Anterior cingulate cortex (tissue), 58 donors: ENCODE results near the gene MLYCD.
A peak's percentile ranks its signal among the peaks of the same experiment; 100 is the strongest.

Experiments used
- DNase-seq, 58 donors: peaks; one replicate each; lab custom pipeline; 2025; lab: John Stamatoyannopoulos, UW

The MLYCD gene

DNA sequence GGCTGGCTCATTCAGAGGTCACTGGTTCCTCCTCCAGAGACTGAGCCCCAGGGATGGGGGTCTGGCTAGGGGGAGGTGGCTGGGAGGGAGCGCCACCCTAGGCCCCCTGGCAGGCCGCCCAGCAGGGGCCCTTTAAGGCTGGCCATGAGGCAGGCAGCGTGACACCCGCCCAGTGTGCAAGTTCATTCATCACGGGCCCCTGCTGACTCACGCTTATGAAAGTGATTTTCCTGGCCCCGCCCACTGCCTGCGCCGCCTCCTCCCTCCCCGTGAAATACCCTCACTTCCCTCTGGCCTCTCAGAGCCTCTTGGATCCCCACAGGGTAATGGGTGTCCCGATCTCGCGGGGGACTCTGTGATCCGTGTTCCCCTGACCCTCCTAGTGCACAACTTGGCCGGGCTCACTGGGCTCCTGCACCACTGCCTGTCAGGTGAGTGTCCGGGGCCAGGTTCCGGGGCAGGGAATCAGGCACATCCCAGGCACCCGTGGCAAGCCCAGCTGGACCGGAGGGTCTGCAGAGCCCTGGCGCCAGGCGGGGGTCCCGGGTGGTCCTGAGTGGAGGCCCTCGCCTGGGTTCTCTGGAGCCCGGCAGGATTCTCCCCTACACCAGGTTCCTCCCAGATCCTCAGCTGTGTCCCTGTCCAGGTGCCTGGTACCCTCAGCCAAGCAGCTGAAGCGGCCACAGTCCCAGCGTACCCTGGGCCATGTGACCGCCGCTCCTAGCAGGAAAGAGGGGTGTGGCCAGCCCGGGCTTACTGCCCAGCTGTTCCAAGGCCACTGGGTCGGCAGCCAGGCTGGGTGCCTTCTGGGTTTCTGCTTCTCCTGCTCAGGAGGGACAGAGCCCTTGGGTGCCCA lies 54.3 kb downstream of the MLYCD start, which contains the start of gene OSGIN1:
TSS of gene OSGIN1 (plus strand) at position 301 of the 856 bp plus-strand sequence. CDS start 4,432 bp downstream, outside the sequence.
- DNase-seq: peak in 57 of 58 donors; percentile 23 to 95 (median 67)

DNA sequence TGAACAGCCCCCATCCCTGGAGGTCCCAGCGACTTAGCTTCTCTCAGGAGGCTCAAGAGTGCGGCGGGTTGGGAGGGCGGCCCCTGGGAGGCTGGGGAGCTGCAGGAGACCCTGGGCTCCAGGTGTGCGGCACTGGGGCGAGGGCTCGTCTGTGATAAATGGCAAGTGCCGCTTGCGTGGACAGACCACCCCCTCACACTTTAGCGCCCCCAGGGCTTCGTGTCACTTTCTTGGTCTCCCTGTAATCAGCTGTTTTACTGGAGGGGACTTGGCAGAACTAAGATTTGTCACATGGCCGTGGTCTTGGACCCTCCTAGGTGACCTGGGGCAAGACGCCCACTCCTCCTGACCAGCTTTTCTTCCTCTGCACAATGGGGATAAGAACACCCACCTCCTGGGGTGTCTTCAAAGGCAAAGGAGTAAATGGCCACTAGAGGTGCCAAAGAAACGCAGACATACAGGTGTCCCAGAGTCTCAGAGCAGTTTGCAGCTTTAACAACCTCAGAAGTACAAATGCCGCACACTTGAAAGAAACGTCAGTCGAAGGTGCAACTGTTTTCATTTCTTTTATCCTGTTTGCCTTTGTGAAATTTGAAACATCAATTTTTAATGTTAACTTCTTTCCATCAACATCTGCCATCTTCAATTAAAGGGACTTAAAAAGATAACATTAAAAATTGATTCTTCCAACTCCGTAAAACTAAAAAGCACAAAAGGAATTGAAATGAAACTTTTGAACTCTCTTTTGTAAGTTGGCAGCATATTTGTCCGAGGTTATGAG lies 55.1 kb downstream of the MLYCD start:
- no peak for DNase-seq

GRCh38 chr16:83954577-83955016 lies 55.7 kb downstream of the MLYCD start:
- no peak for DNase-seq

- peak in 1 of 58 donors; percentile 34 for DNase-seq
Measured at GRCh38 chr16:83955218-83956130, 56.6 kb downstream of the MLYCD start.

GRCh38 chr16:83956336-83957289 lies 57.7 kb downstream of the MLYCD start:
- DNase-seq: peak in 53 of 58 donors; percentile 10 to 86 (median 54)

- DNase-seq: no peak
Measured at GRCh38 chr16:83957296-83957855, 58.5 kb downstream of the MLYCD start.

DNA sequence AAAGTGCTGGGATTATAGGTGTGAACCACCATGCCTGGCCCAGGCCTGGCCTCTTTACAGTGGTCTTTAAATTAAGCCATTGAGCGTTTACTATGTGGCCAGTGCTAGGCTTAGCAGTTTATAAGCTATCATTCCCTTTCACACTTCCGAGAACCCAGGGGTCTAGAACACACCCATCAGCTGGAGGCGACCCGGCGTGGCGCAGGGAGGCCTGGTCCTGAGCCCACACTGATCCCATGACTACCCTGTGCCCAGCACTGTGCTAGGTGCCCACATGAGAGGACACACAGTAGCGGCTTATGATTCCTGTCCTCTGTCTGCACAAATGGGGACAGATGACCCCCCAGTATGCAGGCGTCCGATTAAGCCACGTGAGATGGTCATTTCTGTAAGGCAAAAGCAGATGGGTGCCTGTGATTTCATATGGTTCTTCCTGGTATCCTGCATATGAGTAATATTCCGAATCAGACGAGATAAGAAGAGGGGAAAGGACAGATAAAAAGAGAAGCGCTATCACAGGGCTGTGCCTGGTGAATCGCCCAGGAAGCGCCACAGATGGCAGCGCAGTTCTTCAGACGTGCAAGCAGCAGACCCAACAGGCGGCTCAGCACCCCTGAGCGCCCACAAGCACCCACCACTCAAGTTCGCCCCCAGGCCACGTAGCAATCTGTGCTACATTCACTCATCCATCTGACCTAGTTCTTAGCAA lies 59.4 kb downstream of the MLYCD start:
- no peak for DNase-seq

DNA sequence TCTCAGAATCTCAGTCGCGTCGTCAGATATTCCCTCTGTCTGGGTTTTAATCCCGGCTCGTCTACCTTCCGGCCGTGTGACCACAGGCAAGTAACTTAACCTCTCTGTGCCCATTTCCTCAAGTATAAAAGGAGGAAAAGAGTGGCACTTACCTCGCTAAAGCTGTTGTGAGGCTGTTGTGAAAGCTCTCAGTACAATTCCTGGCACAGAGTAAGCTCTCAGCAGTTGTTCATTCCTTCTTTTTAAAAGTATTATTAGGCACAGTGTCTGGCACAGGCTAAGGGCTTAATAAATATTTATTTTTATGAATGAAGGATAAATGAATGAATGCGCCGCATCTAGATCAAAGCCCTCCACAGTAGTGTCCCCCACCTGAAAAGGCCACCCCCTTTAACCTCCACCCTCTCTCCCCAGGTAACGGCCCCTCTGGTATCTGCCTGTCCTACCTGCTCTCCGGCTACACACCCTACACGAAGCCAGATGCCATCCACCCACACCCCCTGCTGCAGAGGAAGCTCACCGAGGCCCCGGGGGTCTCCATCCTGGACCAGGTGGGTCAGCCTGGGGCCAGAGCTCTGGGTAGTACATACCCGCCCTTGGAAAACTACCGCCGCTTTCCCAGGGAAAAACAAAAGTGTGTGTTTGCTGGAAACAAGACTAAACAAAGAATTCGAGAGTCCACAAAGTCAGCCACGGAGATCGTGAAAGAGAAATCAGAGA lies 60.1 kb downstream of the MLYCD start:
- DNase-seq: no peak

GRCh38 chr16:83959656-83960434 lies 60.9 kb downstream of the MLYCD start:
- no peak for DNase-seq

GRCh38 chr16:83960521-83961249 lies 61.8 kb downstream of the MLYCD start:
- no peak for DNase-seq

GRCh38 chr16:83961591-83961990 lies 62.7 kb downstream of the MLYCD start:
- no peak for DNase-seq

DNA sequence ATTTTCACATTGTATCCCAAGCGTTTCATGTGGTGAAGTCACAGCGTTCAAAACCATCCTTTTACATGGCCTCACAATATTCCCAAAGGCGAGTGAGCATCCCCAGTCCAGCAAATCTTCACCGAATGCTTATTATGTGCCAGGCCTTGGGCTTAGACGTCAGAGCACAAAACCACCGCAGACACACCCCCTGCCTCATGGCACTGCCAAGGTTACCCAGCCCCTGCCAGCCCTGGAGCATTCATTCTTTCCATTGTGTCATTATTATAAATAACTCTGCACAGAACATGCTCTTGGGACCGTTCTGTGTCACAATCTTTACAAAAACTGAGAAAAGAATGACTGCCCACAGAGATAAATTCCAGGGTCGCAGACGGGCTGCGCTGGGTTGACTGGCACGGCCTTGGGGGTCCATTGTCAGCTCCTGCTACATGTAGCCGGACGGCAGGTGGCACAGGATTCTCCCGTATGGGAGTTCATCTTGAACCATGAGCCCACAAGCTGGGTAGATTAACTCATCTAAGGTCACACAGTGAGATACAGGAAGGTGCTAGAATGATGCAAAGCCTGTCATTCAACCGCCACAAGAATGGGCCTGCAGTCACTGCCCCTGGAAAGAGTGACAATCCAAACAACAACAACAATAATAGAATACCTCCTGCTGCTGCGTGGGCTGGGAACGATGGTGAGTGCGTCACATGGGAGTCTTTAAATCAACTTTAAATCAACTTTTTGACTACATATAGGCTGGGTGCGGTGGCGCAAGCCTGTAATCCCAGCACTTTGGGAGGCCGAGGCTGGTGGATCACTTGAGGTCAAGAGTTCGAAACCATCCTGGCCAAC lies 64.6 kb downstream of the MLYCD start:
- no peak for DNase-seq

DNA sequence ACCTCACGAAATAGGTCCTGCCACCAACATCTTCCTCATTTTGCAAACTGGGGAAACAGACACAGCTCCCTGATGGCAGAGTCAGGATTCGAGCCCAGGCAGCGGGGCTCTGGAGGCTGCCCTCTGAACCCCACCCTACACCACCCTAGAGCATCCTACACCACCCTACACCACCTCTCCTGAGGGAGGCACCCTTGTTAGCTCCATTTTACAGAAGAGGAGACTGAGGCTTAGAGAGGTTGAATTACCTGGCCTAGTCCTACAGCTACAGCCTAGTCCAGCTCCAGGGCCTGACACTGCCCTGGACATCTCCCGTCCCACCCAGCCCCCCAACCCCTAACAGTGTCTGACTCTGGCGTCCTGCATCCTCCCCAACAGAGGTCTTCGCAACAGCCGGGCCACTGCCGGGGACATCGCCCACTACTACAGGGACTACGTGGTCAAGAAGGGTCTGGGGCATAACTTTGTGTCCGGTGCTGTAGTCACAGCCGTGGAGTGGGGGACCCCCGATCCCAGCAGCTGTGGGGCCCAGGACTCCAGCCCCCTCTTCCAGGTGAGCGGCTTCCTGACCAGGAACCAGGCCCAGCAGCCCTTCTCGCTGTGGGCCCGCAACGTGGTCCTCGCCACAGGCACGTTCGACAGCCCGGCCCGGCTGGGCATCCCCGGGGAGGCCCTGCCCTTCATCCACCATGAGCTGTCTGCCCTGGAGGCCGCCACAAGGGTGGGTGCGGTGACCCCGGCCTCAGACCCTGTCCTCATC lies 65.9 kb downstream of the MLYCD start:
- DNase-seq: no peak

DNA sequence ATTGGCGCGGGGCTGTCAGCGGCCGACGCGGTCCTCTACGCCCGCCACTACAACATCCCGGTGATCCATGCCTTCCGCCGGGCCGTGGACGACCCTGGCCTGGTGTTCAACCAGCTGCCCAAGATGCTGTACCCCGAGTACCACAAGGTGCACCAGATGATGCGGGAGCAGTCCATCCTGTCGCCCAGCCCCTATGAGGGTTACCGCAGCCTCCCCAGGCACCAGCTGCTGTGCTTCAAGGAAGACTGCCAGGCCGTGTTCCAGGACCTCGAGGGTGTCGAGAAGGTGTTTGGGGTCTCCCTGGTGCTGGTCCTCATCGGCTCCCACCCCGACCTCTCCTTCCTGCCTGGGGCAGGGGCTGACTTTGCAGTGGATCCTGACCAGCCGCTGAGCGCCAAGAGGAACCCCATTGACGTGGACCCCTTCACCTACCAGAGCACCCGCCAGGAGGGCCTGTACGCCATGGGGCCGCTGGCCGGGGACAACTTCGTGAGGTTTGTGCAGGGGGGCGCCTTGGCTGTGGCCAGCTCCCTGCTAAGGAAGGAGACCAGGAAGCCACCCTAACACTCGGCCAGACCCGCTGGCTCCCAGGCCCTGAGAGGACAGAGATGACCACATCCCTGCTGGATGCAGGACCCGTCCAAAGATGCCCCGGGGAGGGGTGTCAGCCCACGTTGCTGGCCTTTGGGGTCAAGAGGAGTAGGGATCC lies 66.7 kb downstream of the MLYCD start:
- no peak for DNase-seq
